PC-3 (cell line): ENCODE measurements around the gene SRRD.
"Not testable (repeated sequence)": the region's sequence is repeated elsewhere in the genome, so short reads cannot be mapped to it uniquely, and the experiment has no call there.

Experiments used
- EZH2phosphoT487 ChIP-seq: fragments of 300-600 bp; sonication (generic); IDR thresholded peaks from 2 replicates; pipeline ENCODE4 v1.6.1; 2018; ENCODE audit warnings: mild to moderate bottlenecking, antibody characterized with exemption, low read length, borderline replicate concordance
- TF ChIP-seq, protein P1 (sequence below): fragments of 300-600 bp; sonication (generic); conservative IDR thresholded peaks from 2 replicates; pipeline ENCODE4 v1.5.1; 2017; ENCODE audit warnings: antibody characterized with exemption, low read depth, mild to moderate bottlenecking, low read length

GRCh38 chr22:26528518-26528917, 44.8 kb downstream of the SRRD start:
- TF ChIP-seq, protein P1, sequence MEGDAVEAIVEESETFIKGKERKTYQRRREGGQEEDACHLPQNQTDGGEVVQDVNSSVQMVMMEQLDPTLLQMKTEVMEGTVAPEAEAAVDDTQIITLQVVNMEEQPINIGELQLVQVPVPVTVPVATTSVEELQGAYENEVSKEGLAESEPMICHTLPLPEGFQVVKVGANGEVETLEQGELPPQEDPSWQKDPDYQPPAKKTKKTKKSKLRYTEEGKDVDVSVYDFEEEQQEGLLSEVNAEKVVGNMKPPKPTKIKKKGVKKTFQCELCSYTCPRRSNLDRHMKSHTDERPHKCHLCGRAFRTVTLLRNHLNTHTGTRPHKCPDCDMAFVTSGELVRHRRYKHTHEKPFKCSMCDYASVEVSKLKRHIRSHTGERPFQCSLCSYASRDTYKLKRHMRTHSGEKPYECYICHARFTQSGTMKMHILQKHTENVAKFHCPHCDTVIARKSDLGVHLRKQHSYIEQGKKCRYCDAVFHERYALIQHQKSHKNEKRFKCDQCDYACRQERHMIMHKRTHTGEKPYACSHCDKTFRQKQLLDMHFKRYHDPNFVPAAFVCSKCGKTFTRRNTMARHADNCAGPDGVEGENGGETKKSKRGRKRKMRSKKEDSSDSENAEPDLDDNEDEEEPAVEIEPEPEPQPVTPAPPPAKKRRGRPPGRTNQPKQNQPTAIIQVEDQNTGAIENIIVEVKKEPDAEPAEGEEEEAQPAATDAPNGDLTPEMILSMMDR = not testable (repeated sequence)
- TF ChIP-seq EZH2phosphoT487 = not testable (repeated sequence)
